SK-N-SH (cell line): ENCODE data around the gene TUT7. TPM values are rescaled to one million over a fixed set of nuclear protein-coding genes. Genes with fewer than 3 reads are reported as not detected.

Experiments
- CTCF ChIA-PET: fragments of 300-600, 350-600 bp; formaldehyde crosslinking; extraction: SDS; loops from one replicate; lab custom pipeline; 2021; lab: Yijun Ruan, JAX
- POLR2A ChIA-PET: fragments of 350-600 bp; sonication (Branson Sonifier 250); formaldehyde crosslinking; extraction: SDS; loops from one replicate; lab custom pipeline; 2020; ENCODE audit warnings: antibody characterized with exemption, inconsistent platforms; lab: Yijun Ruan, JAX
- DNase-seq: peaks from one replicate; pipeline ENCODE4 v3.0.0; 2012
- H2AFZ ChIP-seq: fragments of 200-600 bp; sonication (generic); 2 replicates; pipeline ENCODE4 v1.8.1; 2016; ENCODE audit warnings: antibody characterized with exemption, mild to moderate bottlenecking, low read depth
- H3F3A ChIP-seq: fragments of 200-600 bp; sonication (generic); replicated peaks from 2 replicates; pipeline ENCODE3; 2016; ENCODE audit warnings: antibody characterized with exemption, mild to moderate bottlenecking; ENCODE audit not compliant: insufficient read depth
- H3K27ac ChIP-seq, 2 experiments: fragments of 200-500 bp in 1 of 2; fragments of 200-600 bp in 1 of 2; sonication (Bioruptor generic) in 1 of 2; sonication (generic), shearing (Covaris generic) in 1 of 2; 2 replicates each; pipeline versions ENCODE4 v1.5.1 to v1.6.1; 2014 to 2016; ENCODE audit warnings: low read depth in 2 of 2, inconsistent platforms in 1 of 2, low read length in 1 of 2, mild to moderate bottlenecking in 1 of 2, mixed read lengths in 1 of 2
- H3K27me3 ChIP-seq: fragments of 200-600 bp; sonication (generic), shearing (Covaris generic); 2 replicates; pipeline ENCODE4 v1.6.1; 2016; ENCODE audit warnings: mixed run types; ENCODE audit not compliant: insufficient read depth
- H3K36me3 ChIP-seq, 2 experiments: fragments of 200-500 bp in 1 of 2; fragments of 200-600 bp in 1 of 2; sonication (Bioruptor generic) in 1 of 2; sonication (generic) in 1 of 2; replicated peaks in 1 of 2; 2 replicates each; pipeline versions ENCODE3 to v1.5.1; 2014 to 2016; ENCODE audit warnings: low read length in 1 of 2, mild to moderate bottlenecking in 1 of 2; ENCODE audit not compliant: insufficient read depth in 2 of 2, control insufficient read depth in 1 of 2
- H3K4me1 ChIP-seq, 2 experiments: fragments of 200-500 bp in 1 of 2; fragments of 200-600 bp in 1 of 2; sonication (Bioruptor generic) in 1 of 2; sonication (generic), shearing (Covaris generic) in 1 of 2; 2 replicates each; pipeline versions ENCODE4 v1.5.1 to v1.6.1; 2014 to 2016; ENCODE audit warnings: low read depth in 1 of 2, low read length in 1 of 2, mixed run types in 1 of 2; ENCODE audit not compliant: insufficient read depth in 2 of 2, control insufficient read depth in 1 of 2
- H3K4me2 ChIP-seq: fragments of 200-600 bp; sonication (generic), shearing (Covaris generic); 2 replicates; pipeline ENCODE4 v1.6.1; 2017; ENCODE audit warnings: mixed run types
- H3K4me3 ChIP-seq, 2 experiments: fragments of 200-500 bp in 1 of 2; fragments of 200-600 bp in 1 of 2; sonication (Bioruptor generic) in 1 of 2; sonication (generic), shearing (Covaris generic) in 1 of 2; 2 replicates each; pipeline versions ENCODE4 v1.5.1 to v1.8.1; 2014 to 2016; ENCODE audit warnings: low read depth in 2 of 2, inconsistent platforms in 1 of 2, low read length in 1 of 2, mild to moderate bottlenecking in 1 of 2, mixed read lengths in 1 of 2, moderate library complexity in 1 of 2
- H3K79me2 ChIP-seq: fragments of 200-600 bp; sonication (generic); 2 replicates; pipeline ENCODE4 v1.8.1; 2017; ENCODE audit warnings: mild to moderate bottlenecking; ENCODE audit not compliant: insufficient read depth
- H3K9ac ChIP-seq: fragments of 200-600 bp; sonication (generic); 2 replicates; pipeline ENCODE4 v1.6.1; 2017; ENCODE audit warnings: mixed run types
- H3K9me2 ChIP-seq: fragments of 200-600 bp; sonication (generic); 2 replicates; pipeline ENCODE4 v1.6.1; 2017; ENCODE audit warnings: mixed run types
- H3K9me3 ChIP-seq: fragments of 200-600 bp; sonication (generic); 2 replicates; pipeline ENCODE4 v1.6.1; 2017; ENCODE audit warnings: mixed run types, mild to moderate bottlenecking, moderate library complexity
- H4K20me1 ChIP-seq: fragments of 200-600 bp; sonication (generic); 2 replicates; pipeline ENCODE4 v1.6.1; 2017; ENCODE audit warnings: mild to moderate bottlenecking, mixed run types; ENCODE audit not compliant: insufficient read depth
- CTCF ChIP-seq: fragments of 200-600 bp; sonication (generic); IDR thresholded peaks from 2 replicates; pipeline ENCODE4 v1.6.1; 2017; ENCODE audit warnings: antibody characterized with exemption, mild to moderate bottlenecking, moderate library complexity
- FOSL2 ChIP-seq: IDR thresholded peaks from 2 replicates; pipeline ENCODE4 v1.4.0; 2012; ENCODE audit warnings: low read depth, mild to moderate bottlenecking, moderate library complexity, borderline replicate concordance
- FOXJ3 ChIP-seq: sonication (generic); formaldehyde crosslinking; IDR thresholded peaks from 2 replicates; pipeline ENCODE4 v1.5.1; 2020; ENCODE audit warnings: mild to moderate bottlenecking, missing genetic modification reagents
- FOXM1 ChIP-seq: IDR thresholded peaks from 2 replicates; pipeline ENCODE4 v1.4.0; 2012; ENCODE audit warnings: low read depth, mild to moderate bottlenecking
- GABPA ChIP-seq: IDR thresholded peaks from 2 replicates; pipeline ENCODE4 v1.4.0; 2012; ENCODE audit warnings: low read depth, mild to moderate bottlenecking
- IRF3 ChIP-seq: fragments of 150-350 bp; IDR thresholded peaks from 2 replicates; pipeline ENCODE4 v1.6.1; 2016; ENCODE audit warnings: mild to moderate bottlenecking, low read depth, low read length
- NFIC ChIP-seq: IDR thresholded peaks from 2 replicates; pipeline ENCODE4 v1.4.0; 2012; ENCODE audit warnings: borderline replicate concordance
- NRF1 ChIP-seq: IDR thresholded peaks from 2 replicates; pipeline ENCODE4 v1.6.1; 2012; ENCODE audit warnings: low read depth, mild to moderate bottlenecking, low read length
- RAD21 ChIP-seq: IDR thresholded peaks from 2 replicates; pipeline ENCODE4 v1.6.1; 2012; ENCODE audit warnings: mild to moderate bottlenecking, low read length
- RCOR1 ChIP-seq: fragments of 150-350 bp; IDR thresholded peaks from 2 replicates; pipeline ENCODE4 v1.6.1; 2017; ENCODE audit warnings: antibody characterized with exemption, low read length
- REST ChIP-seq: IDR thresholded peaks from 2 replicates; pipeline ENCODE4 v1.6.1; 2012; ENCODE audit warnings: mild to moderate bottlenecking, low read depth, low read length, moderate library complexity
- RXRA ChIP-seq: IDR thresholded peaks from 2 replicates; pipeline ENCODE4 v1.4.0; 2012; ENCODE audit warnings: low read depth, mild to moderate bottlenecking, borderline replicate concordance
- SIN3A ChIP-seq: IDR thresholded peaks from 2 replicates; pipeline ENCODE4 v1.6.1; 2012; ENCODE audit warnings: low read depth, mild to moderate bottlenecking, low read length, moderate library complexity, borderline replicate concordance
- TCF12 ChIP-seq: IDR thresholded peaks from 2 replicates; pipeline ENCODE4 v1.4.0; 2012
- TEAD4 ChIP-seq: IDR thresholded peaks from 2 replicates; pipeline ENCODE4 v1.4.0; 2012; ENCODE audit warnings: mild to moderate bottlenecking, borderline replicate concordance; ENCODE audit not compliant: insufficient read depth
- USF2 ChIP-seq: fragments of 150-350 bp; IDR thresholded peaks from 2 replicates; pipeline ENCODE4 v1.6.1; 2017; ENCODE audit warnings: antibody characterized with exemption, low read length, low read depth, borderline replicate concordance
- YY1 ChIP-seq: IDR thresholded peaks from 2 replicates; pipeline ENCODE4 v1.4.0; 2012; ENCODE audit warnings: low read depth, mild to moderate bottlenecking
- WGBS: methylation state at CpG from one replicate; pipeline ENCODE4 v1.1.6; 2017; ENCODE audit warnings: low lambda C conversion rate; 5-methylcytosine and 5-hydroxymethylcytosine counted together
- polyA plus RNA-seq, 3 experiments: library from polyadenylated mRNA; depleted of rRNA; stranded (reverse); fragments of >200 nt; gene quantifications; 2 replicates each; pipeline ENCODE4 v1.2.3, GENCODE V29; 2012
- TF ChIP-seq, protein P1 (sequence below): IDR thresholded peaks from 2 replicates; pipeline ENCODE4 v1.4.0; 2012; ENCODE audit warnings: low read depth, borderline replicate concordance

The TUT7 gene
- polyA plus RNA-seq, 1 of the 3 experiments (the other 2 are of a cell fraction): 6.7 TPM

- Histone ChIP-seq H3F3A (no peaks in the 10 kb centered on the region), H3K4me1 (no peaks in the 10 kb centered on the region), H3K27me3 (no peaks in the 10 kb centered on the region; the same call in 1 of the 2 replicates), H3K27ac (no peak overlapping the region), H3K4me3 (no peak overlapping the region), H3K36me3 (no peaks in the 10 kb centered on the region), H3K9me3 (no peaks in the 10 kb centered on the region), H2AFZ (no peak overlapping the region), H3K79me2 (no peaks in the 10 kb centered on the region), H4K20me1 (no peaks in the 10 kb centered on the region), H3K9ac (no peak overlapping the region), H3K4me2 (no peak overlapping the region), H3K9me2 (no peaks in the 10 kb centered on the region)
- 28% methylated on average over 3 of the region's 3 CpGs for WGBS
- POLR2A ChIA-PET: no interaction called here
- DNase-seq: no peak
- TF ChIP-seq TCF12 (0 out of 2 replicates have a peak, but pooled peaks have one; percentile 6), USF2 (no peak)
- CTCF ChIA-PET: no interaction called here
Observed at GRCh38 chr9:86368871-86369521, 14.8 kb upstream of the TUT7 start.

- Histone ChIP-seq H3F3A (no peaks in the 10 kb centered on the region), H3K4me1 (no peaks in the 10 kb centered on the region), H3K9me2 (no peaks in the 10 kb centered on the region), H3K4me2 (no peak overlapping the region), H3K27ac (no peak overlapping the region), H3K9me3 (no peaks in the 10 kb centered on the region), H3K4me3 (no peak overlapping the region), H2AFZ (no peak overlapping the region), H3K9ac (no peak overlapping the region), H3K36me3 (no peaks in the 10 kb centered on the region), H3K27me3 (no peaks in the 10 kb centered on the region; the same call in 1 of the 2 replicates), H4K20me1 (no peaks in the 10 kb centered on the region), H3K79me2 (no peaks in the 10 kb centered on the region)
- WGBS: 93% methylated on average over 3 of the region's 3 CpGs
- POLR2A ChIA-PET: no interaction called here
- DNase-seq: no peak
- CTCF ChIA-PET: interaction anchor here (0.9 kb wide), 1 partner anchor 18 kb away, joined by 3 read pairs; no protein-coding TSS in a partner anchor
- TF ChIP-seq NFIC: no peak
- no peak for TF ChIP-seq IRF3
- TF ChIP-seq FOSL2: no peak
- TF ChIP-seq RAD21: no peak
- no peak for TF ChIP-seq FOXJ3 (CRISPR knock-in tag)
- no peak for TF ChIP-seq NRF1
- no peak for TF ChIP-seq YY1
- TF ChIP-seq TEAD4: no peak
- TF ChIP-seq SIN3A: no peak
- no peak for TF ChIP-seq FOXM1
- no peak for TF ChIP-seq RCOR1
- no peak for TF ChIP-seq REST
- no peak for TF ChIP-seq GABPA
- no peak for TF ChIP-seq USF2
- no peak for TF ChIP-seq RXRA
- TF ChIP-seq CTCF: no peak
- TF ChIP-seq, protein P1, sequence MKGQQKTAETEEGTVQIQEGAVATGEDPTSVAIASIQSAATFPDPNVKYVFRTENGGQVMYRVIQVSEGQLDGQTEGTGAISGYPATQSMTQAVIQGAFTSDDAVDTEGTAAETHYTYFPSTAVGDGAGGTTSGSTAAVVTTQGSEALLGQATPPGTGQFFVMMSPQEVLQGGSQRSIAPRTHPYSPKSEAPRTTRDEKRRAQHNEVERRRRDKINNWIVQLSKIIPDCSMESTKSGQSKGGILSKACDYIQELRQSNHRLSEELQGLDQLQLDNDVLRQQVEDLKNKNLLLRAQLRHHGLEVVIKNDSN: no peak
Observed at GRCh38 chr9:86361176-86361575, 7.0 kb upstream of the TUT7 start.
